ENCODE data around the gene GID8.
A peak's percentile ranks its signal among the peaks of the same experiment; 100 is the strongest.

DNA sequence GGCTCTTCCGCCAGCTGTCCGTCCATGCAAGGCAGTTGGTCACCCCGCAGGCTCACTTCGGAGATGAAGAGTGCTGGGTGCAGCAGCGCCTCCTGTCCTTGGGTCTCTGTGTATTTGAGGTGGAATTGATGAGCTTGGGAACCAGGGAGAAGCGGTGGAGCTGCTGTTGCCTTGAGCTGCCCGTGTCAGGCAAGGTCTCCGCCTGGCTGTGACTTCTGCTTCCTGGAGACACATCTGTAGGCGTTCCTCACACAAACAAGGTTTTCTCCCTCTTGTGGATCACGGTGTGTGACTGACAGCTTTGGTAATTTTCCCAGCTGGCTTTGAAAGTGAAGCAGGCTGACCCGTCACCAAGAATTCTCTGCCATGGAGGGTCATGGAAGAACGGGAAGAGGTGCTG is 12.0 kb downstream of the GID8 start:
- TF ChIP-seq ZFP36 (IDR thresholded peaks at IDR 0.05; ENCODE audit: borderline replicate concordance, low read depth, low read length, partially characterized antibody) = no peak
- no peak for TF ChIP-seq ZNF407 (CRISPR knock-in tag; IDR thresholded peaks at IDR 0.05; ENCODE audit: not compliant biosample characterization)
- no peak for TF ChIP-seq POLR2AphosphoS5 (IDR thresholded peaks at IDR 0.05; ENCODE audit: low read depth, low read length)
- TF ChIP-seq POLR2A (IDR thresholded peaks at IDR 0.05; ENCODE audit: insufficient read depth in 1 of 2, low read depth in 2 of 2, low read length in 2 of 2) = no peak
- no peak for TF ChIP-seq FOXP1 (IDR thresholded peaks at IDR 0.05)
- TF ChIP-seq FOXP1 (CRISPR knock-in tag; IDR thresholded peaks at IDR 0.05) = no peak
- TF ChIP-seq BCL6 (CRISPR knock-in tag; IDR thresholded peaks at IDR 0.05) = no peak
- TF ChIP-seq CTCF (CRISPR knock-in tag; IDR thresholded peaks at IDR 0.05) = peak; percentile 16; the same call in 1 of the 2 replicates
- TF ChIP-seq ZBTB7A (CRISPR knock-in tag; IDR thresholded peaks at IDR 0.05) = no peak
- TF ChIP-seq, protein P1, sequence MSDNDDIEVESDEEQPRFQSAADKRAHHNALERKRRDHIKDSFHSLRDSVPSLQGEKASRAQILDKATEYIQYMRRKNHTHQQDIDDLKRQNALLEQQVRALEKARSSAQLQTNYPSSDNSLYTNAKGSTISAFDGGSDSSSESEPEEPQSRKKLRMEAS (IDR thresholded peaks at IDR 0.05) = no peak
- no peak for TF ChIP-seq SUZ12 (IDR thresholded peaks at IDR 0.05; ENCODE audit: low read depth, low read length)
- TF ChIP-seq HIC2 (CRISPR knock-in tag; IDR thresholded peaks at IDR 0.05; ENCODE audit: low read depth) = no peak
- TF ChIP-seq SRF (IDR thresholded peaks at IDR 0.05; ENCODE audit: low read depth, low read length) = no peak
- TF ChIP-seq FOXM1 (CRISPR knock-in tag; IDR thresholded peaks at IDR 0.05) = no peak
